Kidney (tissue), 14 donors: Measurements from ENCODE around the gene DISC1. TPM values are rescaled to one million over a fixed set of nuclear protein-coding genes. Genes with fewer than 3 reads are reported as not detected.

Source experiments
- DNase-seq, 5 donors: peaks; one replicate each; pipeline ENCODE4 v3.0.0-alpha.2; 2013 to 2020
- FAIRE-seq: peaks from 2 replicates; lab custom pipeline; 2012; peaks lifted over from hg19 to GRCh38; lab: Jason Lieb, UNC
- H3K27ac ChIP-seq, 2 donors: one replicate each; pipeline ENCODE4 v1.7.0; 2013; ENCODE audit warnings: low read depth in 2 of 2, low read length in 2 of 2, inconsistent platforms in 1 of 2
- H3K27me3 ChIP-seq: one replicate; pipeline ENCODE4 v1.7.1; 2013; ENCODE audit warnings: low read length, inconsistent platforms; ENCODE audit not compliant: control insufficient read depth, insufficient read depth
- H3K36me3 ChIP-seq, 3 donors: one replicate each; pipeline versions ENCODE4 v1.7.0 to v1.7.1; 2013; ENCODE audit warnings: low read length in 3 of 3, control low read depth in 1 of 3, inconsistent platforms in 1 of 3; ENCODE audit not compliant: insufficient read depth in 3 of 3, control insufficient read depth in 2 of 3
- H3K4me1 ChIP-seq, 3 donors: one replicate each; pipeline versions ENCODE4 v1.7.0 to v1.7.1; 2013; ENCODE audit warnings: low read length in 3 of 3, inconsistent platforms in 1 of 3, low read depth in 1 of 3; ENCODE audit not compliant: control insufficient read depth in 2 of 3, insufficient read depth in 2 of 3
- H3K4me3 ChIP-seq, 3 donors: one replicate each; pipeline versions ENCODE4 v1.7.0 to v1.8.1; 2013; ENCODE audit warnings: low read length in 3 of 3, control low read depth in 1 of 3, inconsistent platforms in 1 of 3
- H3K9ac ChIP-seq, 3 donors: one replicate each; pipeline versions ENCODE4 v1.7.0 to v1.7.1; 2013; ENCODE audit warnings: low read length in 3 of 3, control low read depth in 1 of 3, inconsistent platforms in 1 of 3
- H3K9me3 ChIP-seq, 3 donors: one replicate each; pipeline versions ENCODE4 v1.7.0 to v1.7.1; 2013; ENCODE audit warnings: low read length in 3 of 3, control low read depth in 1 of 3, inconsistent platforms in 1 of 3; ENCODE audit not compliant: control insufficient read depth in 2 of 3, insufficient read depth in 1 of 3
- intact Hi-C: fragments of 100-400 bp; cut with DNase I; formaldehyde crosslinking; loops from one replicate; pipeline ENCODE4 v1.11.1; 2022
- polyA plus RNA-seq: library from polyadenylated mRNA; stranded (reverse); fragments of 350-450 nt; fragmentation: Illumina TruSeq; extraction: RNeasy Lipid Tissue Mini Kit (QIAGEN cat#74804); gene quantifications from one replicate; pipeline ENCODE4 v1.2.3, GENCODE V29; 2014; ENCODE audit warnings: low read depth, low replicate concordance; ENCODE audit not compliant: insufficient read depth
- total RNA-seq: library from RNA; stranded (reverse); fragmentation: NEBNext Ultra II Directional; extraction: Animal tissue kit (Norgen Biotek cat#: 25700); gene quantifications from one replicate; pipeline ENCODE4 v1.2.1, GENCODE V29; 2021
- TF ChIP-seq, protein P1 (sequence below): IDR thresholded peaks from 3 replicates; pipeline ENCODE4 v1.5.1; 2012; ENCODE audit warnings: mild to moderate bottlenecking, moderate library complexity, borderline replicate concordance; ENCODE audit not compliant: insufficient read depth; ENCODE audit errors: extremely low read depth
- donor health status: control.
- donor health status: control.
- donor health status: control.
- donor health status: control.
- donor health status: control.
- donor health status: DM: yes; HTN: yes; CAD: no.
- donor health status: Normal renal cell carcinoma (clear cell type).

Gene DISC1
- total and polyA plus RNA-seq, 2 donors from 2014 or later = 0.80 to 15.9 TPM

DNA sequence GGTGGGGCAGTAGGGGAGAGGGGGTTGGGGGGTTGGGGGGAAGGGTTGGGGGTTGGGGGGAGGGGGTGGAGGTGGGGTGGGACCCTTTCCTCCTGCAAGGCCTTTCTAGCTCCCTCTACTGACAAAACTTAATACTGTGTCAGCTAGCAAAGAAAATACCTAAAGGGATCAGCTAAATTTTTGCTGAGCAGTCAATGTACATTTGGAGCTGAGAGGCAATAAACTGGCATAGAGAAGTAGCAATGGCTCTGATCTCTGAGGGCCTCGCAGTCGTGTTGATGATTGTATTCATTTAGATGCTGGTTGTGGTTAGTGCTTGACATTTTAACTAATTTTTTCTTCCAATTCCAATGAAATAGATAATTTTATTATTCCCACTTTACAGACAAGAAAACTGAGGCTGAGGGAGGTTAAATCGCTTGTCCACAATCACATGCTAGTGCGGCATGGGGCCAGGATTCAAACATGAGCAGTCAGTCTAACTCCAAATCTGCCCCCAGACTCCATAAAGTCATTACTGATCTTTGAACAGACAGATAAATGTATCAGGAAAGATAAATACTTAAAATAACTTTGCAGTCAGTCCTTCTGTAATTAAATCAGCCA lies 357.1 kb downstream of the DISC1 start:
- TF ChIP-seq, protein P1, sequence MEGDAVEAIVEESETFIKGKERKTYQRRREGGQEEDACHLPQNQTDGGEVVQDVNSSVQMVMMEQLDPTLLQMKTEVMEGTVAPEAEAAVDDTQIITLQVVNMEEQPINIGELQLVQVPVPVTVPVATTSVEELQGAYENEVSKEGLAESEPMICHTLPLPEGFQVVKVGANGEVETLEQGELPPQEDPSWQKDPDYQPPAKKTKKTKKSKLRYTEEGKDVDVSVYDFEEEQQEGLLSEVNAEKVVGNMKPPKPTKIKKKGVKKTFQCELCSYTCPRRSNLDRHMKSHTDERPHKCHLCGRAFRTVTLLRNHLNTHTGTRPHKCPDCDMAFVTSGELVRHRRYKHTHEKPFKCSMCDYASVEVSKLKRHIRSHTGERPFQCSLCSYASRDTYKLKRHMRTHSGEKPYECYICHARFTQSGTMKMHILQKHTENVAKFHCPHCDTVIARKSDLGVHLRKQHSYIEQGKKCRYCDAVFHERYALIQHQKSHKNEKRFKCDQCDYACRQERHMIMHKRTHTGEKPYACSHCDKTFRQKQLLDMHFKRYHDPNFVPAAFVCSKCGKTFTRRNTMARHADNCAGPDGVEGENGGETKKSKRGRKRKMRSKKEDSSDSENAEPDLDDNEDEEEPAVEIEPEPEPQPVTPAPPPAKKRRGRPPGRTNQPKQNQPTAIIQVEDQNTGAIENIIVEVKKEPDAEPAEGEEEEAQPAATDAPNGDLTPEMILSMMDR = no peak
- FAIRE-seq (no peak), DNase-seq (no peak)
- Histone ChIP-seq H3K27me3 (no peaks in the 10 kb centered on the region), H3K36me3 (no peaks in the 10 kb centered on the region), H3K27ac (no peak overlapping the region), H3K4me1 (no peaks in the 10 kb centered on the region), H3K9me3 (no peaks in the 10 kb centered on the region), H3K9ac (no peak overlapping the region), H3K4me3 (no peak overlapping the region)
- intact Hi-C loops = no loop called here

DNA sequence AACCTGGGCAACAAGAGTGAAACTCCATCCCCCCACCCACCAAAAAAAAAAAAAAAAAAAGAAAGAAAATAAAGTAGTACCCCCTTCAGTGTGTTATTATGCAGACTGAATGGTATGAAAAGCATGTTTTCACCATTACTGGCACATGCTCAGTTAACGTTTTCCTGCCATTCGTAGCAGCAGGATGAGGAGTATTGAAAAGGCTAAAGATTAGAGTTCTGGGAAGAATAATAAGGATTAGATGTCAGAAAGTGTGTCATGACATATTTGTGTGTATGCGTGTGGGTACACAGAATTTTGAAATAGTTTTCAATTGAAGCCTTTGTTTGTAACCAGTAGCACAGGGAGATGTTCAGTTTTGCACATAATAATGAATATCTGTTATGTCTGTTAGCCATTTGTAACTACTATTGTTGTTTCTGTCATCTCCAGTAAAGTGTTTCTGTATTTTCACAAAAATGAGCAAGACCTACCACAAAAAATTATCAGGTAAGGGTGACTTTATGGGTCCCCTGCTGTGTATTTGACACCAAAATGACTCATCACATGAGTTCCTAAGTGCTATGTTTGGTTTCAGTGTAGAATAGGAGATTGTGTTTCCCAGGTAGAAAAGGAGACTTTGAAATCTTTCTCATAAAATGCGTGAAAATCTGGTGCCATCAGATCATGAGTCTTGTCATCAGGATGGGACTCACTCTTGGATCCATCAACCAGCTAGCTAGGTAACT lies 358.9 kb downstream of the DISC1 start:
- DNase-seq (no peak), FAIRE-seq (no peak)
- TF ChIP-seq, protein P1 = no peak
- no peak overlapping the region for H3K4me3 ChIP-seq
- no peak overlapping the region for H3K27ac ChIP-seq
- H3K27me3 ChIP-seq = no peaks in the 10 kb centered on the region
- no peaks in the 10 kb centered on the region for H3K9me3 ChIP-seq
- no peak overlapping the region for H3K9ac ChIP-seq
- H3K36me3 ChIP-seq = no peaks in the 10 kb centered on the region
- H3K4me1 ChIP-seq = no peaks in the 10 kb centered on the region
- intact Hi-C loops = no loop called here

DNA sequence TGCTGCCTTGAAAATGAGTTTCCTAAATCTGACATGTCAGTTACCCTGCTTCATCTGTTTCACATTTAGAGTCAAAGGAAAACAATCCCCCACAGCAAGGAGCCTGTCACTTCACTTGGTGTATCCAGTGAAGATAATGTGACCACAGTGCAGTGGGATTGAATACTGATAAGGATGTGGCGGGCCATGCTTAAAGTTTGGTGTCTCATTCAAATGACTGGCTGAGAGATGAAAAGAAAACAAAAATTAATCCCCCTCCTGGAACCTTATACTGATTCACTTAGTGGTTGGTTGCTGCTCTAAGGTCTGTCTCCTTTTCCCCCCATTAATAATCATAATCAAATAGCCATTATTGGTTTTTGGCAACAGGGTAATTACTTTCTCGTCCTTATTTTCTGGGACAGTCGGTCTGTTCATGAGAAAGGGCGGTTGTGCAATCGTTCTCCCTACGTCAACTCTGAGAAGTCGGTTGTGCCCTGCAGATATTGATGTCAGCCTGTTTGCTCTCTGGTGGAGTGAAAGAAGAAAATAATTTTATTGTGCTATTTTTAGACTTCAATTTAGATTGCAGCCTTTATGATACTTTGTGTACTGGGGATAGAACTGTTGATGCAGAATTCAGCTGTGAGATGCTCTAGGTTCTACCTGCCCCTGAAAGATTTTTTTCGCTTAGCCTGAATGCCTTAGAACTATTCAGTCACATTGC lies 360.2 kb downstream of the DISC1 start:
- H3K9me3 ChIP-seq = no peaks in the 10 kb centered on the region
- intact Hi-C loops = no loop called here
- no peak overlapping the region for H3K9ac ChIP-seq
- no peaks in the 10 kb centered on the region for H3K27me3 ChIP-seq
- DNase-seq (no peak), FAIRE-seq (no peak)
- TF ChIP-seq, protein P1 = no peak
- no peak overlapping the region for H3K4me3 ChIP-seq
- no peak overlapping the region for H3K27ac ChIP-seq
- H3K4me1 ChIP-seq = no peaks in the 10 kb centered on the region
- no peaks in the 10 kb centered on the region for H3K36me3 ChIP-seq
